NT2/D1 (cell line): Measurements from ENCODE around the gene PCDH8.

Source experiments
- YY1 ChIP-seq: IDR thresholded peaks from 2 replicates; pipeline ENCODE4 v1.6.1; 2011; ENCODE audit not compliant: insufficient read length, insufficient read depth
- ZNF274 ChIP-seq: IDR thresholded peaks from 2 replicates; pipeline ENCODE4 v1.6.1; 2011; ENCODE audit warnings: mild to moderate bottlenecking, low read depth, low read length

- TF ChIP-seq YY1 = no peak
- TF ChIP-seq ZNF274 = no peak
These were observed 42.4 kb downstream of the PCDH8 start for GRCh38 chr13:52806029-52806428.
